Smooth muscle cell (in vitro differentiated cells): ENCODE measurements around the gene NCKAP5. TPM values are rescaled to one million over a fixed set of nuclear protein-coding genes. Genes with fewer than 3 reads are reported as not detected.

Source experiments
- DNase-seq: peaks from one replicate; lab custom pipeline; 2025; ENCODE audit not compliant: unreplicated experiment; lab: John Stamatoyannopoulos, UW
- H2AFZ ChIP-seq: fragments of 200-600 bp; sonication (generic); 2 replicates; pipeline ENCODE4 v1.6.0; 2016; ENCODE audit warnings: antibody characterized with exemption, low read depth, mild to moderate bottlenecking
- H3F3A ChIP-seq: fragments of 200-600 bp; sonication (generic); 2 replicates; pipeline ENCODE4 v1.6.0; 2017; ENCODE audit warnings: antibody characterized with exemption, low read depth
- H3K27ac ChIP-seq: fragments of 200-600 bp; sonication (generic); 2 replicates; pipeline ENCODE4 v1.5.1; 2016; ENCODE audit warnings: low read depth, mild to moderate bottlenecking
- H3K27me3 ChIP-seq: fragments of 200-600 bp; sonication (generic); 2 replicates; pipeline ENCODE4 v1.6.1; 2016; ENCODE audit warnings: low read depth, mild to moderate bottlenecking
- H3K36me3 ChIP-seq: fragments of 200-600 bp; sonication (generic); 2 replicates; pipeline ENCODE4 v1.5.1; 2016; ENCODE audit warnings: low read depth
- H3K4me1 ChIP-seq: fragments of 200-600 bp; sonication (generic); 2 replicates; pipeline ENCODE4 v1.5.1; 2016; ENCODE audit warnings: low read depth
- H3K4me2 ChIP-seq: fragments of 200-600 bp; sonication (generic); 2 replicates; pipeline ENCODE4 v1.6.0; 2016; ENCODE audit warnings: mild to moderate bottlenecking
- H3K4me3 ChIP-seq: fragments of 200-600 bp; sonication (generic); 2 replicates; pipeline ENCODE4 v1.5.1; 2016; ENCODE audit warnings: mild to moderate bottlenecking
- H3K79me2 ChIP-seq: fragments of 200-600 bp; sonication (generic); 2 replicates; pipeline ENCODE4 v1.6.0; 2016; ENCODE audit warnings: low read depth, mild to moderate bottlenecking
- H3K9ac ChIP-seq: fragments of 200-600 bp; sonication (generic); 2 replicates; pipeline ENCODE4 v1.6.0; 2016; ENCODE audit warnings: low read depth
- H3K9me3 ChIP-seq: fragments of 200-600 bp; sonication (generic); replicated peaks from 2 replicates; pipeline ENCODE4 v1.5.1; 2016; ENCODE audit warnings: low read depth
- H4K20me1 ChIP-seq: fragments of 200-600 bp; sonication (generic); 2 replicates; pipeline ENCODE4 v1.6.0; 2016; ENCODE audit warnings: low read depth
- WGBS: methylation state at CpG from one replicate; pipeline ENCODE4 v1.1.7; 2016; ENCODE audit warnings: low lambda C conversion rate; 5-methylcytosine and 5-hydroxymethylcytosine counted together
- polyA plus RNA-seq: library from polyadenylated mRNA; unstranded; fragments of >200 nt; fragmentation: Nextera tagmentation; extraction: Ambion mirVana; gene quantifications from 2 replicates; pipeline ENCODE4 v1.2.1, GENCODE V29; 2016
- total RNA-seq: library from RNA; depleted of rRNA; stranded (reverse); fragments of >200 nt; gene quantifications from 2 replicates; pipeline ENCODE4 v1.2.3, GENCODE V29; 2014
- TF ChIP-seq, protein P1 (sequence below): fragments of 200-600 bp; sonication (generic); IDR thresholded peaks from 2 replicates; pipeline ENCODE4 v1.5.1; 2017; ENCODE audit warnings: borderline replicate concordance, mild to moderate bottlenecking, antibody characterized with exemption; ENCODE audit not compliant: insufficient read depth, poor library complexity, severe bottlenecking

NCKAP5 gene
- total and polyA plus RNA-seq, 2 experiments from 2014 or later: 4.6 to 9.5 TPM

DNA sequence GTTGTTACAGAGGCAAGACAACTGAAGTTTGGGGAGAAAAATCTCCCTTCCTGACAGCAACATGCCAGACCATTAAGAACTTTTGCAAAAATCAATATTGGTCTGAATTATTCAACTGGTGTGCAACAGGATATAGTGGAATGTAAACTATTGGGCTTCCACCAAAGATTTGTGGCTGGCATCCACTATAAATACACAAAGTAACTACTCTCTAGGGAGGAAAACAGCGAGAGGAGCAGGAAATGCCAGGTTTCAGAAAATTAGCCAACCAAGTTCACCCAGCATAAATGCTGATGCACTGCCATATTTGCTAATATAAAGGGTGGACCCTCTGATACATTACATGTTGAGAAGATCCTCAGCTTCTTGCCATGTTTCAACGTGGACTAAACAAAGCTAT, 630.6 kb downstream of the NCKAP5 start:
- H3F3A ChIP-seq: no peaks in the 10 kb centered on the region
- H3K9me3 ChIP-seq: no peaks in the 10 kb centered on the region
- TF ChIP-seq, protein P1, sequence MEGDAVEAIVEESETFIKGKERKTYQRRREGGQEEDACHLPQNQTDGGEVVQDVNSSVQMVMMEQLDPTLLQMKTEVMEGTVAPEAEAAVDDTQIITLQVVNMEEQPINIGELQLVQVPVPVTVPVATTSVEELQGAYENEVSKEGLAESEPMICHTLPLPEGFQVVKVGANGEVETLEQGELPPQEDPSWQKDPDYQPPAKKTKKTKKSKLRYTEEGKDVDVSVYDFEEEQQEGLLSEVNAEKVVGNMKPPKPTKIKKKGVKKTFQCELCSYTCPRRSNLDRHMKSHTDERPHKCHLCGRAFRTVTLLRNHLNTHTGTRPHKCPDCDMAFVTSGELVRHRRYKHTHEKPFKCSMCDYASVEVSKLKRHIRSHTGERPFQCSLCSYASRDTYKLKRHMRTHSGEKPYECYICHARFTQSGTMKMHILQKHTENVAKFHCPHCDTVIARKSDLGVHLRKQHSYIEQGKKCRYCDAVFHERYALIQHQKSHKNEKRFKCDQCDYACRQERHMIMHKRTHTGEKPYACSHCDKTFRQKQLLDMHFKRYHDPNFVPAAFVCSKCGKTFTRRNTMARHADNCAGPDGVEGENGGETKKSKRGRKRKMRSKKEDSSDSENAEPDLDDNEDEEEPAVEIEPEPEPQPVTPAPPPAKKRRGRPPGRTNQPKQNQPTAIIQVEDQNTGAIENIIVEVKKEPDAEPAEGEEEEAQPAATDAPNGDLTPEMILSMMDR: no peak
- no peaks in the 10 kb centered on the region for H4K20me1 ChIP-seq
- no peak for DNase-seq
- 72% methylated on average over 2 of the region's 2 CpGs for WGBS
- H3K4me1 ChIP-seq: no peaks in the 10 kb centered on the region
- no peak overlapping the region for H3K4me3 ChIP-seq
- no peak overlapping the region for H3K27ac ChIP-seq
- no peak overlapping the region for H3K9ac ChIP-seq
- H3K4me2 ChIP-seq: no peak overlapping the region
- no peak overlapping the region for H2AFZ ChIP-seq
- no peaks in the 10 kb centered on the region for H3K27me3 ChIP-seq
- H3K79me2 ChIP-seq: no peaks in the 10 kb centered on the region
- no peaks in the 10 kb centered on the region for H3K36me3 ChIP-seq

DNA sequence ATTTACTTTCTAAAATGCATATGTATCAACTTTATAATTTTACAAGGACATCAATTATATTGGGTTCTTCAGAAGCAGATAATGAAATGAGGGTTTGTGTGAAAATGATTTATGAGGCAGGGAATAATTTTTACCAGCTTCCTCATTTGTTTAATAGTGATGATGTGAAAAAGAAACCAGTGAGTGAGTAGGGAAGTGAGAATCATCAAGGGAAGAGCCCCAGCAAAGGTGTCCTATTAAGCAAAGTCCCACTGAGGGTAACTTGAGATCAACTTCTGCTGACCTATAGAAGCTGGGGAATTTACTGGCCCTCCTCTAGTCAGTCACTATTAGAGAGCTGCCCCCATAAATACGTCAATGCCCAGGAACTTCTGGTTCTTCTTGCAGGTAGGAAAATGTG, 631.5 kb downstream of the NCKAP5 start:
- Histone ChIP-seq H3K4me2 (no peak overlapping the region), H4K20me1 (no peaks in the 10 kb centered on the region), H3K4me1 (no peaks in the 10 kb centered on the region), H3K27ac (no peak overlapping the region), H3K9me3 (no peaks in the 10 kb centered on the region), H2AFZ (no peak overlapping the region), H3K4me3 (no peak overlapping the region), H3K36me3 (no peaks in the 10 kb centered on the region), H3F3A (no peaks in the 10 kb centered on the region), H3K79me2 (no peaks in the 10 kb centered on the region), H3K27me3 (no peaks in the 10 kb centered on the region), H3K9ac (no peak overlapping the region)
- 91% methylated on average over 1 of the region's 1 CpG for WGBS
- no peak for DNase-seq
- TF ChIP-seq, protein P1: no peak

DNA sequence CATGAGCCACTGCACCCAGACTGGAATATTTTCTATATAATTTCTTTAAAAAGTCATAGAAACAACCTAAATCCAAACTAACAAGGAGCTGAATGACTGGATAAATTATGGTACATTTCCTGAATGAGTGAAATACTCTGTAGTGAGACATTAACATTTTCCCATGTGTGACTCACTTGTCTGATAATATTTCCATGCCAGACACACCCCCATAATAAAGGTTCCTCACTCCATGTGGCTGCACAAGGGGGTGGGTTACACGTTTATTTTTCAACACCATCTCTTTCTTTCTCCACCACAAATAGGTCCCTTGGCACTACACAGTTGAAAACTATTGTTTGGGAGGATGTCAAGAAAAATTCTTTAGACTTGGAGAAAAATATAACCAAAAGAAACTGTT, 632.0 kb downstream of the NCKAP5 start:
- H3F3A ChIP-seq: no peaks in the 10 kb centered on the region

DNA sequence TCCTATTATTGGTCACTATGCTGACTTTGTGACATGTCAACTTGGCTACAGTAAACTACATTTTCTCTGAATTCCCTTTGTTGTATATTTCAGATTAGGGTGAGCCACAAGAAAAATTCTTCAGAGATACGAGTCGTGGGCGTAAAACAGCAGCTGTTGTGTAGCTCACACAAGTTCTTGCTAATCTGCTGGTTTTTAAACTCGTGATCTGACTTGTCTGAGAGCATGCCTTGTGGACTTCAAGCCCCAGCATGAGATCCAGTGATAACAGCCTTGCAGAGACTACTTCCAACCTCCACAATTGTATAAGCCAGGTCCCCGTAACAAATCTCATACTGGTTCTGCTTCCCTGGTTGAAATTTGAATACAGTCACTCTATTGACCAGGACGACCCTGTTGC, 638.5 kb downstream of the NCKAP5 start:
- no peaks in the 10 kb centered on the region for H3K4me1 ChIP-seq
- H3K79me2 ChIP-seq: no peaks in the 10 kb centered on the region
- no peak overlapping the region for H3K4me3 ChIP-seq
- H2AFZ ChIP-seq: no peak overlapping the region
- TF ChIP-seq, protein P1: no peak
- no peak overlapping the region for H3K9ac ChIP-seq
- H3F3A ChIP-seq: no peaks in the 10 kb centered on the region
- DNase-seq: no peak
- H3K9me3 ChIP-seq: no peaks in the 10 kb centered on the region
- H3K27me3 ChIP-seq: no peaks in the 10 kb centered on the region
- peak overlapping the region; percentile 22 for H3K4me2 ChIP-seq
- H3K27ac ChIP-seq: no peak overlapping the region
- 24% methylated on average over 6 of the region's 6 CpGs for WGBS
- H3K36me3 ChIP-seq: no peaks in the 10 kb centered on the region
- no peaks in the 10 kb centered on the region for H4K20me1 ChIP-seq

More for the DNA sequence above, 632.0 kb downstream of the NCKAP5 start:
- Histone ChIP-seq H2AFZ (no peak overlapping the region), H3K4me3 (no peak overlapping the region), H3K4me2 (no peak overlapping the region), H3K27me3 (no peaks in the 10 kb centered on the region), H4K20me1 (no peaks in the 10 kb centered on the region), H3K27ac (no peak overlapping the region), H3K79me2 (no peaks in the 10 kb centered on the region), H3K9me3 (no peaks in the 10 kb centered on the region), H3K9ac (no peak overlapping the region), H3K4me1 (no peaks in the 10 kb centered on the region), H3K36me3 (no peaks in the 10 kb centered on the region)
- DNase-seq: no peak
- TF ChIP-seq, protein P1: no peak
- 32% methylated on average over 1 of the region's 1 CpG for WGBS
